GM23338 (cell line): ENCODE results near the gene APBA2. TPM values are rescaled to one million over a fixed set of nuclear protein-coding genes. Genes with fewer than 3 reads are reported as not detected.

Experiments
- ATAC-seq: fragments of 200-7000 bp; cut with Tn5 transposase; 3 replicates; pipeline ENCODE4 v1.9.1; 2020
- DNase-seq: peaks from one replicate; pipeline ENCODE4 v3.0.0-alpha.2; 2015; ENCODE audit warnings: low spot score
- H2AFZ ChIP-seq: fragments of 200-600 bp; sonication (generic); 2 replicates; pipeline ENCODE4 v1.8.0; 2016; ENCODE audit warnings: antibody characterized with exemption, mild to moderate bottlenecking, moderate library complexity
- H3F3A ChIP-seq: fragments of 200-600 bp; sonication (generic); replicated peaks from 2 replicates; pipeline ENCODE4 v1.8.0; 2017; ENCODE audit warnings: antibody characterized with exemption, mixed run types, low read depth
- H3K27ac ChIP-seq: fragments of 200-600 bp; sonication (generic); 2 replicates; pipeline ENCODE4 v1.6.1; 2016; ENCODE audit warnings: low read depth
- H3K27me3 ChIP-seq: fragments of 200-600 bp; sonication (generic); 2 replicates; pipeline ENCODE4 v1.8.0; 2016; ENCODE audit warnings: mild to moderate bottlenecking, mixed run types, moderate library complexity; ENCODE audit not compliant: insufficient read depth
- H3K36me3 ChIP-seq: fragments of 200-600 bp; sonication (generic); 2 replicates; pipeline ENCODE4 v1.8.0; 2016; ENCODE audit warnings: mild to moderate bottlenecking; ENCODE audit not compliant: insufficient read depth
- H3K4me1 ChIP-seq: fragments of 200-600 bp; sonication (generic); 2 replicates; pipeline ENCODE4 v1.8.0; 2016; ENCODE audit warnings: mild to moderate bottlenecking, moderate library complexity; ENCODE audit not compliant: insufficient read depth
- H3K4me2 ChIP-seq: fragments of 200-600 bp; sonication (generic); 2 replicates; pipeline ENCODE4 v1.7.1; 2017; ENCODE audit warnings: mixed run types
- H3K4me3 ChIP-seq: fragments of 200-600 bp; sonication (generic); 2 replicates; pipeline ENCODE4 v1.6.1; 2016; ENCODE audit warnings: mixed run types
- H3K79me2 ChIP-seq: fragments of 200-600 bp; sonication (generic); replicated peaks from 2 replicates; pipeline ENCODE4 v1.8.0; 2017; ENCODE audit warnings: mild to moderate bottlenecking; ENCODE audit not compliant: insufficient read depth
- H3K9me2 ChIP-seq: fragments of 200-600 bp; sonication (generic); 2 replicates; pipeline ENCODE4 v1.8.0; 2017; ENCODE audit not compliant: insufficient read depth
- H4K20me1 ChIP-seq: fragments of 200-600 bp; sonication (generic); replicated peaks from 2 replicates; pipeline ENCODE4 v1.8.0; 2017; ENCODE audit warnings: mild to moderate bottlenecking; ENCODE audit not compliant: insufficient read depth
- H3K27ac Mint-ChIP-seq: 2 replicates; pipeline ENCODE4 v1.8.0; 2020; ENCODE audit warnings: inconsistent platforms, mild to moderate bottlenecking, moderate library complexity, mixed read lengths
- H3K27me3 Mint-ChIP-seq: 3 replicates; pipeline ENCODE4 v1.8.0; 2022; ENCODE audit warnings: low read depth, mild to moderate bottlenecking, moderate library complexity, mixed read lengths, inconsistent platforms; ENCODE audit not compliant: insufficient read depth, poor library complexity
- H3K36me3 Mint-ChIP-seq: 3 replicates; pipeline ENCODE4 v1.8.0; 2021; ENCODE audit warnings: low read depth, mild to moderate bottlenecking, inconsistent platforms, moderate library complexity, mixed read lengths
- H3K4me1 Mint-ChIP-seq: 3 replicates; pipeline ENCODE4 v1.8.0; 2020; ENCODE audit warnings: mild to moderate bottlenecking, inconsistent platforms, mixed read lengths
- H3K4me3 Mint-ChIP-seq: 3 replicates; pipeline ENCODE4 v1.8.0; 2021; ENCODE audit warnings: moderate library complexity, mild to moderate bottlenecking, inconsistent platforms, mixed read lengths
- H3K9me3 Mint-ChIP-seq: 3 replicates; pipeline ENCODE4 v1.8.0; 2020; ENCODE audit warnings: moderate library complexity, mild to moderate bottlenecking, inconsistent platforms, mixed read lengths
- CREB1 ChIP-seq: fragments of 250-450 bp; sonication (Bioruptor Pico); IDR thresholded peaks from 2 replicates; pipeline ENCODE4 v1.5.0; 2020; ENCODE audit warnings: low read depth, mild to moderate bottlenecking, moderate library complexity
- EZH2 ChIP-seq: fragments of 200-600 bp; sonication (generic); IDR thresholded peaks from one replicate; pipeline ENCODE4 v1.8.0; 2017; ENCODE audit warnings: antibody characterized with exemption, mild to moderate bottlenecking, low read depth; ENCODE audit not compliant: unreplicated experiment
- JUNB ChIP-seq: IDR thresholded peaks from one replicate; pipeline ENCODE4 v1.6.1; 2016; ENCODE audit warnings: antibody characterized with exemption; ENCODE audit not compliant: unreplicated experiment
- NANOG ChIP-seq: IDR thresholded peaks from 2 replicates; pipeline ENCODE4 v1.6.1; 2016; ENCODE audit warnings: antibody characterized with exemption, borderline replicate concordance
- POLR2AphosphoS5 ChIP-seq: IDR thresholded peaks from 2 replicates; pipeline ENCODE4 v1.6.1; 2016; ENCODE audit warnings: antibody characterized with exemption, low read depth
- STAT1 ChIP-seq: IDR thresholded peaks from one replicate; pipeline ENCODE4 v1.6.1; 2016; ENCODE audit warnings: antibody characterized with exemption; ENCODE audit not compliant: unreplicated experiment
- ZNF331 ChIP-seq: fragments of 250-450 bp; sonication (Bioruptor Pico); IDR thresholded peaks from 2 replicates; pipeline ENCODE4 v1.5.0; 2020; ENCODE audit warnings: low read depth, mild to moderate bottlenecking, moderate library complexity
- polyA plus RNA-seq: library from polyadenylated mRNA; unstranded; fragments of >200 nt; fragmentation: Nextera tagmentation; extraction: Ambion mirVana; gene quantifications from 2 replicates; pipeline ENCODE4 v1.2.1, GENCODE V29; 2016
- total RNA-seq: library from RNA; depleted of rRNA; stranded (reverse); fragments of >200 nt; shearing (Covaris generic); gene quantifications from 2 replicates; pipeline ENCODE4 v1.2.3, GENCODE V29; 2014
- TF ChIP-seq, protein P1 (sequence below): IDR thresholded peaks from one replicate; pipeline ENCODE4 v1.6.1; 2018; ENCODE audit warnings: antibody characterized with exemption; ENCODE audit not compliant: unreplicated experiment
- TF ChIP-seq, protein P2 (sequence below), 2 experiments: fragments of 200-600 bp in 1 of 2; sonication (generic) in 1 of 2; conservative IDR thresholded peaks; 2 replicates each; pipeline versions ENCODE4 v1.5.1 to v1.6.1; 2016 to 2017; ENCODE audit warnings: antibody characterized with exemption in 2 of 2, low read depth in 2 of 2, mild to moderate bottlenecking in 2 of 2, moderate library complexity in 1 of 2

APBA2 gene
- total and polyA plus RNA-seq, 2 experiments from 2014 or later, result 5.9 to 24.7 TPM

- no peaks in the 10 kb centered on the region for H4K20me1 ChIP-seq
- no peaks in the 10 kb centered on the region for H3K36me3 ChIP-seq
- no peak overlapping the region for H3K27ac ChIP-seq
- no peak overlapping the region for H3K4me3 ChIP-seq
- no peak for TF ChIP-seq JUNB
- TF ChIP-seq CREB1 (CRISPR knock-in tag), result no peak
- no peak for TF ChIP-seq STAT1
- no peak for TF ChIP-seq NANOG
- no peak for TF ChIP-seq EZH2
- no peak for TF ChIP-seq POLR2AphosphoS5
- ATAC-seq (no peak), DNase-seq (no peak)
- H3K27me3 ChIP-seq, result no peaks in the 10 kb centered on the region
- H3F3A ChIP-seq, result no peaks in the 10 kb centered on the region
- no peaks in the 10 kb centered on the region for H3K79me2 ChIP-seq
- H3K4me2 ChIP-seq, result no peak overlapping the region
- peaks cover 19% of the 10 kb centered on the region for H3K4me1 ChIP-seq
- no peak overlapping the region for H2AFZ ChIP-seq
- H3K9me2 ChIP-seq, result no peaks in the 10 kb centered on the region
- H3K4me1 Mint-ChIP-seq, result peaks cover 43% of the 10 kb centered on the region
- H3K27ac Mint-ChIP-seq, result no peak overlapping the region
- peaks cover 8% of the 10 kb centered on the region for H3K27me3 Mint-ChIP-seq
- no peak overlapping the region for H3K4me3 Mint-ChIP-seq
- H3K36me3 Mint-ChIP-seq, result peaks cover 10% of the 10 kb centered on the region
- H3K9me3 Mint-ChIP-seq, result peaks cover 8% of the 10 kb centered on the region
Observed at GRCh38 chr15:29058903-29059539, 173.2 kb downstream of the APBA2 start.

- Mint-ChIP-seq H3K27ac (no peak overlapping the region), H3K9me3 (peaks cover 8% of the 10 kb centered on the region), H3K4me3 (no peak overlapping the region), H3K36me3 (peaks cover 10% of the 10 kb centered on the region), H3K27me3 (peaks cover 15% of the 10 kb centered on the region), H3K4me1 (peaks cover 49% of the 10 kb centered on the region)
- no peak for DNase-seq
- H4K20me1 ChIP-seq, result no peaks in the 10 kb centered on the region
- no peak for ATAC-seq
- H3K4me2 ChIP-seq, result no peak overlapping the region
- no peaks in the 10 kb centered on the region for H3K9me2 ChIP-seq
- peaks cover 19% of the 10 kb centered on the region for H3K4me1 ChIP-seq
- no peaks in the 10 kb centered on the region for H3K79me2 ChIP-seq
- H3K4me3 ChIP-seq, result no peak overlapping the region
- no peaks in the 10 kb centered on the region for H3K27me3 ChIP-seq
- no peaks in the 10 kb centered on the region for H3K36me3 ChIP-seq
- no peaks in the 10 kb centered on the region for H3F3A ChIP-seq
- no peak overlapping the region for H3K27ac ChIP-seq
- no peak overlapping the region for H2AFZ ChIP-seq
- no peak for TF ChIP-seq JUNB
- TF ChIP-seq ZNF331 (CRISPR knock-in tag), result no peak
- TF ChIP-seq, protein P1, sequence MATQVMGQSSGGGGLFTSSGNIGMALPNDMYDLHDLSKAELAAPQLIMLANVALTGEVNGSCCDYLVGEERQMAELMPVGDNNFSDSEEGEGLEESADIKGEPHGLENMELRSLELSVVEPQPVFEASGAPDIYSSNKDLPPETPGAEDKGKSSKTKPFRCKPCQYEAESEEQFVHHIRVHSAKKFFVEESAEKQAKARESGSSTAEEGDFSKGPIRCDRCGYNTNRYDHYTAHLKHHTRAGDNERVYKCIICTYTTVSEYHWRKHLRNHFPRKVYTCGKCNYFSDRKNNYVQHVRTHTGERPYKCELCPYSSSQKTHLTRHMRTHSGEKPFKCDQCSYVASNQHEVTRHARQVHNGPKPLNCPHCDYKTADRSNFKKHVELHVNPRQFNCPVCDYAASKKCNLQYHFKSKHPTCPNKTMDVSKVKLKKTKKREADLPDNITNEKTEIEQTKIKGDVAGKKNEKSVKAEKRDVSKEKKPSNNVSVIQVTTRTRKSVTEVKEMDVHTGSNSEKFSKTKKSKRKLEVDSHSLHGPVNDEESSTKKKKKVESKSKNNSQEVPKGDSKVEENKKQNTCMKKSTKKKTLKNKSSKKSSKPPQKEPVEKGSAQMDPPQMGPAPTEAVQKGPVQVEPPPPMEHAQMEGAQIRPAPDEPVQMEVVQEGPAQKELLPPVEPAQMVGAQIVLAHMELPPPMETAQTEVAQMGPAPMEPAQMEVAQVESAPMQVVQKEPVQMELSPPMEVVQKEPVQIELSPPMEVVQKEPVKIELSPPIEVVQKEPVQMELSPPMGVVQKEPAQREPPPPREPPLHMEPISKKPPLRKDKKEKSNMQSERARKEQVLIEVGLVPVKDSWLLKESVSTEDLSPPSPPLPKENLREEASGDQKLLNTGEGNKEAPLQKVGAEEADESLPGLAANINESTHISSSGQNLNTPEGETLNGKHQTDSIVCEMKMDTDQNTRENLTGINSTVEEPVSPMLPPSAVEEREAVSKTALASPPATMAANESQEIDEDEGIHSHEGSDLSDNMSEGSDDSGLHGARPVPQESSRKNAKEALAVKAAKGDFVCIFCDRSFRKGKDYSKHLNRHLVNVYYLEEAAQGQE, result no peak
- TF ChIP-seq, protein P2, sequence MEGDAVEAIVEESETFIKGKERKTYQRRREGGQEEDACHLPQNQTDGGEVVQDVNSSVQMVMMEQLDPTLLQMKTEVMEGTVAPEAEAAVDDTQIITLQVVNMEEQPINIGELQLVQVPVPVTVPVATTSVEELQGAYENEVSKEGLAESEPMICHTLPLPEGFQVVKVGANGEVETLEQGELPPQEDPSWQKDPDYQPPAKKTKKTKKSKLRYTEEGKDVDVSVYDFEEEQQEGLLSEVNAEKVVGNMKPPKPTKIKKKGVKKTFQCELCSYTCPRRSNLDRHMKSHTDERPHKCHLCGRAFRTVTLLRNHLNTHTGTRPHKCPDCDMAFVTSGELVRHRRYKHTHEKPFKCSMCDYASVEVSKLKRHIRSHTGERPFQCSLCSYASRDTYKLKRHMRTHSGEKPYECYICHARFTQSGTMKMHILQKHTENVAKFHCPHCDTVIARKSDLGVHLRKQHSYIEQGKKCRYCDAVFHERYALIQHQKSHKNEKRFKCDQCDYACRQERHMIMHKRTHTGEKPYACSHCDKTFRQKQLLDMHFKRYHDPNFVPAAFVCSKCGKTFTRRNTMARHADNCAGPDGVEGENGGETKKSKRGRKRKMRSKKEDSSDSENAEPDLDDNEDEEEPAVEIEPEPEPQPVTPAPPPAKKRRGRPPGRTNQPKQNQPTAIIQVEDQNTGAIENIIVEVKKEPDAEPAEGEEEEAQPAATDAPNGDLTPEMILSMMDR (conservative IDR thresholded peaks at IDR 0.05; ENCODE audit: low read depth in 2 of 2), result no peak
- no peak for TF ChIP-seq EZH2
- TF ChIP-seq STAT1, result no peak
Observed at GRCh38 chr15:29059871-29060640, 174.3 kb downstream of the APBA2 start.
